ENCODE data around the gene ARL8B.

GRCh38 chr3:5079761-5080160 is 42.3 kb upstream of the ARL8B start:
- TF ChIP-seq POLR2A (IDR thresholded peaks at IDR 0.05; ENCODE audit: low read depth, low read length) (no peak), EP300 (IDR thresholded peaks at IDR 0.05; ENCODE audit: borderline replicate concordance in 1 of 2, control insufficient read depth in 1 of 2, low read depth in 2 of 2, low read length in 2 of 2) (no peak), CTCF (IDR thresholded peaks at IDR 0.05 in 2 of 3, conservative IDR thresholded peaks at IDR 0.05 in 1 of 3; ENCODE audit: control insufficient read depth in 2 of 3, extremely low read depth in 1 of 3, insufficient read depth in 1 of 3, low read depth in 3 of 3, low read length in 3 of 3) (no peak), NFYB (IDR thresholded peaks at IDR 0.05; ENCODE audit: insufficient read depth, low read depth, low read length) (no peak), EED (IDR thresholded peaks at IDR 0.05; ENCODE audit: low read depth) (no peak), NR2C2 (IDR thresholded peaks at IDR 0.05; ENCODE audit: borderline replicate concordance, control insufficient read depth, insufficient read length, low read depth) (no peak), NRF1 (conservative IDR thresholded peaks at IDR 0.05; ENCODE audit: low read depth, low read length) (no peak), EZH2 (IDR thresholded peaks at IDR 0.05; ENCODE audit: borderline replicate concordance, control insufficient read depth, low read depth, low read length) (no peak), POLR2AphosphoS5 (IDR thresholded peaks at IDR 0.05; ENCODE audit: low read length) (no peak), KDM1A (IDR thresholded peaks at IDR 0.05; ENCODE audit: borderline replicate concordance) (no peak)

All from GM12878 (cell line).